ENCODE data around the gene RPS26.
"Not testable (repeated sequence)": the region's sequence is repeated elsewhere in the genome, so short reads cannot be mapped to it uniquely, and the experiment has no call there.

Gene RPS26

GRCh38 chr12:56041552-56042429, at the start of gene RPS26:
TSS of gene RPS26 (plus strand) at chr12:56041918. CDS start at chr12:56042167, 249 bp downstream.
- no peaks in the 10 kb centered on the region for H3K9me3 ChIP-seq (ENCODE audit: low read length)
- peak within 1 kb of the TSS; percentile 78 for H2AFZ ChIP-seq (ENCODE audit: low read depth, low read length)
- H3K27me3 ChIP-seq (ENCODE audit: insufficient read depth, low read length), result no peaks in the 10 kb centered on the region
- H3K4me3 ChIP-seq (ENCODE audit: low read length), result peak within 1 kb of the TSS; percentile 91
- H3K36me3 ChIP-seq (ENCODE audit: insufficient read depth, low read length), result peaks cover 51% of the 10 kb centered on the region
- peaks cover 20% of the 10 kb centered on the region for H3K4me1 ChIP-seq (ENCODE audit: insufficient read depth, low read length)

- H3K36me3 ChIP-seq (ENCODE audit: insufficient read depth, low read length), result peaks cover 54% of the 10 kb centered on the region
Observed at GRCh38 chr12:55993230-55993853, 48.4 kb upstream of the RPS26 start.

GRCh38 chr12:55995366-55995765, 46.4 kb upstream of the RPS26 start:
- Histone ChIP-seq H3K4me3 (ENCODE audit: low read length) (no peak overlapping the region), H2AFZ (ENCODE audit: low read depth, low read length) (no peak overlapping the region), H3K36me3 (ENCODE audit: insufficient read depth, low read length) (peaks cover 41% of the 10 kb centered on the region), H3K4me1 (ENCODE audit: insufficient read depth, low read length) (peaks cover 14% of the 10 kb centered on the region), H3K9me3 (ENCODE audit: low read length) (no peaks in the 10 kb centered on the region), H3K27me3 (ENCODE audit: insufficient read depth, low read length) (no peaks in the 10 kb centered on the region)

More at GRCh38 chr12:55993230-55993853, 48.4 kb upstream of the RPS26 start:
- Histone ChIP-seq H3K9me3 (ENCODE audit: low read length) (no peaks in the 10 kb centered on the region), H3K4me1 (ENCODE audit: insufficient read depth, low read length) (peaks cover 14% of the 10 kb centered on the region), H2AFZ (ENCODE audit: low read depth, low read length) (no peak overlapping the region), H3K4me3 (ENCODE audit: low read length) (no peak overlapping the region), H3K27me3 (ENCODE audit: insufficient read depth, low read length) (no peaks in the 10 kb centered on the region)

- Histone ChIP-seq H3K27me3 (ENCODE audit: insufficient read depth, low read length) (no peaks in the 10 kb centered on the region), H3K4me1 (ENCODE audit: insufficient read depth, low read length) (peaks cover 14% of the 10 kb centered on the region), H2AFZ (ENCODE audit: low read depth, low read length) (no peak overlapping the region), H3K9me3 (ENCODE audit: low read length) (no peaks in the 10 kb centered on the region), H3K36me3 (ENCODE audit: insufficient read depth, low read length) (peaks cover 32% of the 10 kb centered on the region), H3K4me3 (ENCODE audit: low read length) (peak overlapping the region; percentile 68)
Observed at GRCh38 chr12:55996201-55996714, 45.5 kb upstream of the RPS26 start.

GRCh38 chr12:55996715-55997534, 44.8 kb upstream of the RPS26 start, which contains the start of gene SUOX:
TSS of gene SUOX (plus strand) at chr12:55997276. CDS start at chr12:56002222, 4,946 bp downstream.
- H2AFZ ChIP-seq (ENCODE audit: low read depth, low read length), result peak within 1 kb of the TSS; percentile 14
- no peaks in the 10 kb centered on the region for H3K9me3 ChIP-seq (ENCODE audit: low read length)
- peaks cover 14% of the 10 kb centered on the region for H3K4me1 ChIP-seq (ENCODE audit: insufficient read depth, low read length)
- peaks cover 31% of the 10 kb centered on the region for H3K36me3 ChIP-seq (ENCODE audit: insufficient read depth, low read length)
- H3K4me3 ChIP-seq (ENCODE audit: low read length), result peak within 1 kb of the TSS; percentile 68
- no peaks in the 10 kb centered on the region for H3K27me3 ChIP-seq (ENCODE audit: insufficient read depth, low read length)

- Histone ChIP-seq H3K36me3 (ENCODE audit: insufficient read depth, low read length) (peaks cover 29% of the 10 kb centered on the region), H2AFZ (ENCODE audit: low read depth, low read length) (no peak overlapping the region), H3K4me3 (ENCODE audit: low read length) (peak overlapping the region; percentile 68), H3K4me1 (ENCODE audit: insufficient read depth, low read length) (peaks cover 14% of the 10 kb centered on the region), H3K9me3 (ENCODE audit: low read length) (no peaks in the 10 kb centered on the region), H3K27me3 (ENCODE audit: insufficient read depth, low read length) (no peaks in the 10 kb centered on the region)
Observed at GRCh38 chr12:55997535-55997859, 44.2 kb upstream of the RPS26 start.

- H3K4me3 ChIP-seq (ENCODE audit: low read length); H2AFZ ChIP-seq (ENCODE audit: low read depth, low read length): not testable (repeated sequence)
Observed at GRCh38 chr12:55999522-55999921, 42.2 kb upstream of the RPS26 start.

GRCh38 chr12:55999999-56000540, 41.6 kb upstream of the RPS26 start:
- not testable (repeated sequence) for H2AFZ ChIP-seq (ENCODE audit: low read depth, low read length); H3K27me3 ChIP-seq (ENCODE audit: insufficient read depth, low read length); H3K4me3 ChIP-seq (ENCODE audit: low read length); H3K9me3 ChIP-seq (ENCODE audit: low read length)
- H3K36me3 ChIP-seq (ENCODE audit: insufficient read depth, low read length), result peaks cover 24% of the 10 kb centered on the region
- H3K4me1 ChIP-seq (ENCODE audit: insufficient read depth, low read length), result peaks cover 14% of the 10 kb centered on the region

More at GRCh38 chr12:55999522-55999921, 42.2 kb upstream of the RPS26 start:
- H3K27me3 ChIP-seq (ENCODE audit: insufficient read depth, low read length); H3K9me3 ChIP-seq (ENCODE audit: low read length): not testable (repeated sequence)
- Histone ChIP-seq H3K36me3 (ENCODE audit: insufficient read depth, low read length) (peaks cover 22% of the 10 kb centered on the region), H3K4me1 (ENCODE audit: insufficient read depth, low read length) (peaks cover 14% of the 10 kb centered on the region)

GRCh38 chr12:56001487-56002100, 40.1 kb upstream of the RPS26 start:
- H3K27me3 ChIP-seq (ENCODE audit: insufficient read depth, low read length), result no peaks in the 10 kb centered on the region
- H3K36me3 ChIP-seq (ENCODE audit: insufficient read depth, low read length), result peaks cover 20% of the 10 kb centered on the region
- peaks cover 12% of the 10 kb centered on the region for H3K4me1 ChIP-seq (ENCODE audit: insufficient read depth, low read length)
- H3K4me3 ChIP-seq (ENCODE audit: low read length), result no peak overlapping the region
- no peaks in the 10 kb centered on the region for H3K9me3 ChIP-seq (ENCODE audit: low read length)
- no peak overlapping the region for H2AFZ ChIP-seq (ENCODE audit: low read depth, low read length)

GRCh38 chr12:56003376-56003775, 38.3 kb upstream of the RPS26 start:
- H3K9me3 ChIP-seq (ENCODE audit: low read length); H3K27me3 ChIP-seq (ENCODE audit: insufficient read depth, low read length); H3K4me1 ChIP-seq (ENCODE audit: insufficient read depth, low read length); H3K4me3 ChIP-seq (ENCODE audit: low read length); H2AFZ ChIP-seq (ENCODE audit: low read depth, low read length): not testable (repeated sequence)
- H3K36me3 ChIP-seq (ENCODE audit: insufficient read depth, low read length), result peaks cover 20% of the 10 kb centered on the region

- H3K27me3 ChIP-seq (ENCODE audit: insufficient read depth, low read length), result no peaks in the 10 kb centered on the region
- H3K4me3 ChIP-seq (ENCODE audit: low read length), result no peak overlapping the region
- H3K36me3 ChIP-seq (ENCODE audit: insufficient read depth, low read length), result peaks cover 20% of the 10 kb centered on the region
- no peak overlapping the region for H2AFZ ChIP-seq (ENCODE audit: low read depth, low read length)
- peaks cover 8% of the 10 kb centered on the region for H3K4me1 ChIP-seq (ENCODE audit: insufficient read depth, low read length)
- no peaks in the 10 kb centered on the region for H3K9me3 ChIP-seq (ENCODE audit: low read length)
Observed at GRCh38 chr12:56004211-56004610, 37.5 kb upstream of the RPS26 start.
